Glutamatergic neuron (in vitro differentiated cells): ENCODE measurements around the gene FAM114A1. TPM values are rescaled to one million over a fixed set of nuclear protein-coding genes. Genes with fewer than 3 reads are reported as not detected.

Source experiments
- DNase-seq: peaks from one replicate; pipeline ENCODE4 v3.0.0; 2022
- H3K27ac Mint-ChIP-seq: one replicate; pipeline ENCODE4 v1.8.0; 2020; ENCODE audit warnings: mild to moderate bottlenecking, mixed read lengths, inconsistent platforms; ENCODE audit not compliant: unreplicated experiment
- H3K27me3 Mint-ChIP-seq: one replicate; pipeline ENCODE4 v1.8.0; 2020; ENCODE audit warnings: mild to moderate bottlenecking, moderate library complexity, mixed read lengths, inconsistent platforms; ENCODE audit not compliant: unreplicated experiment
- H3K36me3 Mint-ChIP-seq: one replicate; pipeline ENCODE4 v1.8.0; 2020; ENCODE audit warnings: mild to moderate bottlenecking, mixed read lengths, inconsistent platforms; ENCODE audit not compliant: unreplicated experiment
- H3K4me1 Mint-ChIP-seq: one replicate; pipeline ENCODE4 v1.8.0; 2020; ENCODE audit warnings: mild to moderate bottlenecking, low read depth, mixed read lengths, inconsistent platforms; ENCODE audit not compliant: unreplicated experiment
- H3K4me3 Mint-ChIP-seq: one replicate; pipeline ENCODE4 v1.8.0; 2020; ENCODE audit warnings: mild to moderate bottlenecking, mixed read lengths, inconsistent platforms; ENCODE audit not compliant: unreplicated experiment
- H3K9me3 Mint-ChIP-seq: one replicate; pipeline ENCODE4 v1.8.0; 2020; ENCODE audit warnings: mild to moderate bottlenecking, moderate library complexity, mixed read lengths, inconsistent platforms; ENCODE audit not compliant: unreplicated experiment
- total RNA-seq: library from RNA; stranded (reverse); fragmentation: NEBNext Ultra II Directional; extraction: Animal tissue kit (Norgen Biotek cat#: 25700); gene quantifications from one replicate; pipeline ENCODE4 v1.2.1, GENCODE V29; 2021; ENCODE audit not compliant: unreplicated experiment
- TF ChIP-seq, protein P1 (sequence below): fragments of 200-600 bp; sonication (generic); IDR thresholded peaks from one replicate; pipeline ENCODE4 v1.5.0; 2021; ENCODE audit not compliant: partially characterized antibody, unreplicated experiment

The FAM114A1 gene
- total RNA-seq, 1 donor from 2014 or later: 1.0 TPM

DNA sequence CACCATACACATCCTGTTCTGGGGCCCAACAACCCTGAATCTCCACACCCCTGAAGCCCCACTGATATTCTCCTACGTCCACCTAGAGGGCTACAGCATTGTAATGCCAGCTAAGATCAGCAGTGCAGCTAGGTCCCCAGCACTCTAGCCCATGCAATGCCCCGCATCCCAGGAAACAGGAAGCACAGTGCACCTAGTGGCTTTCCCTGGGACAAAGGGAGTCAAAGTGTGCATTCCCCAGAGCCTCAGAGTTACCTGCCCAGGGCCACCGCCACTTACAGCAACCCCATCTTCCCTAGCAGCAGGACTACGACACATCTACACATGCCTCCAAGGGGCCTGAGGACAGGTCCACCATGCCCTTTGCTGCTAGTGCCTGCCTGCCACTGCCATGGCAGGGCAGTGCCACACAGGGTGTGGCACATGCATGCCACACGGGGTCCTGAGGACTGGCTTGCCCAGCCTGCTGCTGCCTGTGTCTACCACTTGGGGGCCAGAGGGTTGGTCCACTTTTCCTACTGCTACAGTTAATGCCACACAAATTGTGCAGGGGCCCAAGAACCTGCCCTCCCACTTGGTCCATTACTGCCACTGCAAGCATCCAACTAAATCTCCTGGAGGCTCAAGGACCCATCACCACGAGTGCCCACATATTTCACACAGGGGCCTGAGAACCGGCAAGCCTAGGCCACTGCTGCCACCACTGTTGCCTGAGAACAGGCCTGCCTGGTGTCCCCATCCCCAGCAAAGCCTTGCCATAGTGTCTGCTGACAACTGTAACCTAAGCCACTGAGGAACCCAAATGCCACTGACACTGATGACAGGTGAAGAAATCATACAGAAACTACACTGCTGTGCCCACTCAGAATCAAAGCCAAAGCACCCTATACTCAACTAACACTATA is 34.7 kb upstream of the FAM114A1 start:
- TF ChIP-seq, protein P1, sequence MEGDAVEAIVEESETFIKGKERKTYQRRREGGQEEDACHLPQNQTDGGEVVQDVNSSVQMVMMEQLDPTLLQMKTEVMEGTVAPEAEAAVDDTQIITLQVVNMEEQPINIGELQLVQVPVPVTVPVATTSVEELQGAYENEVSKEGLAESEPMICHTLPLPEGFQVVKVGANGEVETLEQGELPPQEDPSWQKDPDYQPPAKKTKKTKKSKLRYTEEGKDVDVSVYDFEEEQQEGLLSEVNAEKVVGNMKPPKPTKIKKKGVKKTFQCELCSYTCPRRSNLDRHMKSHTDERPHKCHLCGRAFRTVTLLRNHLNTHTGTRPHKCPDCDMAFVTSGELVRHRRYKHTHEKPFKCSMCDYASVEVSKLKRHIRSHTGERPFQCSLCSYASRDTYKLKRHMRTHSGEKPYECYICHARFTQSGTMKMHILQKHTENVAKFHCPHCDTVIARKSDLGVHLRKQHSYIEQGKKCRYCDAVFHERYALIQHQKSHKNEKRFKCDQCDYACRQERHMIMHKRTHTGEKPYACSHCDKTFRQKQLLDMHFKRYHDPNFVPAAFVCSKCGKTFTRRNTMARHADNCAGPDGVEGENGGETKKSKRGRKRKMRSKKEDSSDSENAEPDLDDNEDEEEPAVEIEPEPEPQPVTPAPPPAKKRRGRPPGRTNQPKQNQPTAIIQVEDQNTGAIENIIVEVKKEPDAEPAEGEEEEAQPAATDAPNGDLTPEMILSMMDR: no peak
- Mint-ChIP-seq H3K4me3 (no peak overlapping the region), H3K27me3 (no peaks in the 10 kb centered on the region), H3K9me3 (no peaks in the 10 kb centered on the region), H3K36me3 (peaks cover 5% of the 10 kb centered on the region), H3K4me1 (no peaks in the 10 kb centered on the region), H3K27ac (no peak overlapping the region)
- DNase-seq: no peak

DNA sequence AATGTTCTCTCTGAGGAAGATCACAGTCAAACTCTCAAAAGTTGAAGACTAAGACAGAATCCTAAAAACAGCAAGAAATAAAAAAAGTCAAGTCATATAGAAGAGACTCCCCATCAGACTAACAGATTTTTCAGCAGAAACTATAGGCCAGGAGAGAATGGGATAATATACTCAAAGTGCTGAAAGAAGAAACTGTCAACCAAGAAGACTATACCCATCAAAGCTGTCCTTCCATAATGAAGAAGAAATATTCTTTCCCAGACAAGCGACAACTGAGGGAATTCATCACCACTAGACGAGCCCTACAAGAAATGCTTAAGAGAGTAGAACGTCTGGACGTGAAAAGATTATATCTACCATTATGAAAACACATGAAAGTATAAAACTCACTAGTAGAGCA is 33.0 kb upstream of the FAM114A1 start:
- H3K27me3 Mint-ChIP-seq: no peaks in the 10 kb centered on the region
- H3K9me3 Mint-ChIP-seq: no peaks in the 10 kb centered on the region
- TF ChIP-seq, protein P1: no peak
- DNase-seq: no peak
- peaks cover 5% of the 10 kb centered on the region for H3K36me3 Mint-ChIP-seq
- no peaks in the 10 kb centered on the region for H3K4me1 Mint-ChIP-seq
- H3K27ac Mint-ChIP-seq: no peak overlapping the region
- H3K4me3 Mint-ChIP-seq: no peak overlapping the region

DNA sequence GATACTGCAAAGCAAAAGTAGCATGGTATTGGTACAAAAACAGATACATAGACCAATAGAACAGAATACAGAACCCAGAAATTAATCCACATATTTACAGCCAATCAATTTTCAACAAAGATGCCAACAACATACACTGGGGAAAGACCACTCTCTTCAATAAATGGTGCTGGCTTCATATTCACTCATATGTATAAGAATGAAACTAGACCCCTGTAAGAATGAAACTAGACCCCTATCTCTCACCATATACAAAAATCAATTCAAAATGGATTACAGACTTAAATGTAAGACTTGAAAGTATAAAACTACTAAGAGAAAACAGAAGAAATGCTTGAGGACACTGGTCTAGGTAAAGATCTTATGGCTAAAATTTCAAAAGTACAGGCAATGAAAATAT is 30.3 kb upstream of the FAM114A1 start:
- no peaks in the 10 kb centered on the region for H3K4me1 Mint-ChIP-seq
- H3K27me3 Mint-ChIP-seq: no peaks in the 10 kb centered on the region
- no peaks in the 10 kb centered on the region for H3K9me3 Mint-ChIP-seq
- no peak overlapping the region for H3K4me3 Mint-ChIP-seq
- DNase-seq: no peak
- H3K36me3 Mint-ChIP-seq: peaks cover 5% of the 10 kb centered on the region
- no peak overlapping the region for H3K27ac Mint-ChIP-seq
- TF ChIP-seq, protein P1: no peak

DNA sequence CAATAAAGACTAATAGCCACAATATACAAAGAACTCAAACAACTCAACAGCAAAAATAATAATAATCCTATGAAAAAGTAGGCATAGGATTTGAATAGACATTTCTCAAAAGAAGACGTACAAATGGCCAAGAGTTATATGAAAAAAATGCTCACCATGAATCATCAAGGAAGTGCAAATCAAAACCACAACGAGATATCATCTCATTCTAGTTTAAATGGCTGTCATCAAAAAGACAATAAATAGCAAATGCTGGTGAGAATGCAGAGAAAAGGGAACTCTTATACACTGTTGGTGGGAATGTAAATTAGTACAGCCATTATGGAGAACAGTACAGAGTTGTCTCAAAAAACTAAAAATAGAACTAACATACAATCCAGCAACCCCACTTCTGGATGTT is 29.8 kb upstream of the FAM114A1 start:
- TF ChIP-seq, protein P1: no peak
- Mint-ChIP-seq H3K36me3 (peaks cover 5% of the 10 kb centered on the region), H3K27me3 (no peaks in the 10 kb centered on the region), H3K27ac (no peak overlapping the region), H3K4me1 (no peaks in the 10 kb centered on the region), H3K4me3 (no peak overlapping the region), H3K9me3 (no peaks in the 10 kb centered on the region)
- DNase-seq: no peak

DNA sequence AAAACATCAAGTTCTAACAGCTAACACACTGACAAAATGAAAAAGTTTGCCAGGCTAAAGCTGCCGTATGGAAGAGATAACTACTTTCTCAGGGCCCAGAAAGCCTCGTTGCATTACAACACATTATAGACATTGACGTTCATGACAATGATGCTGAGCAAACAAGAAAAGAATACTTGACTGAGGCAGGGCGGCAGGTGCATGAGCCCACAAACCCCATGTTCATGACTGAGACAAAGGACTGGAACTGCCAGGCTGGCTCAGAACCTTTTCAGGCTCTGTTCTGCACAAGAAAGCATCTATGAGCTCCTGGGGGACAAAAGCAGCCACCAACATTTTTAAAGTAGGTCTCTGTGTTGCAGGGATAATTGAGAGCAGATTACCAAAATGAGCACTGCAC is 24.6 kb upstream of the FAM114A1 start:
- H3K27me3 Mint-ChIP-seq: no peaks in the 10 kb centered on the region
- TF ChIP-seq, protein P1: no peak
- no peak overlapping the region for H3K4me3 Mint-ChIP-seq
- H3K9me3 Mint-ChIP-seq: no peaks in the 10 kb centered on the region
- no peak for DNase-seq
- H3K4me1 Mint-ChIP-seq: no peaks in the 10 kb centered on the region
- no peaks in the 10 kb centered on the region for H3K36me3 Mint-ChIP-seq
- H3K27ac Mint-ChIP-seq: no peak overlapping the region
